Neural progenitor cell (in vitro differentiated cells): ENCODE measurements around the gene DCC.

ENCODE experiments used
- CTCF ChIP-seq: fragments of 200-600 bp; sonication (generic); IDR thresholded peaks from 2 replicates; pipeline ENCODE4 v1.5.1; 2017; ENCODE audit warnings: antibody characterized with exemption, mild to moderate bottlenecking
- EZH2 ChIP-seq: fragments of 200-600 bp; sonication (generic); IDR thresholded peaks from 2 replicates; pipeline ENCODE4 v1.6.1; 2017; ENCODE audit warnings: antibody characterized with exemption, mild to moderate bottlenecking, moderate library complexity

- TF ChIP-seq EZH2 (no peak), CTCF (no peak)
Measured at GRCh38 chr18:52465391-52465790, 125.4 kb downstream of the DCC start.
